Activated CD4-positive, alpha-beta T cell treated with anti-CD3 and anti-CD28 coated beads, Interleukin-2, amount 50 U/mL, for 48 hours (primary cell): ENCODE results near the gene MLLT10.
"Not testable (repeated sequence)": the region's sequence is repeated elsewhere in the genome, so short reads cannot be mapped to it uniquely, and the experiment has no call there.

Source experiments
- DNase-seq, 2 experiments: peaks; one replicate each; pipeline ENCODE4 v3.0.0-alpha.2; 2020

Gene MLLT10

GRCh38 chr10:21588159-21588558, 54.1 kb downstream of the MLLT10 start:
- DNase-seq: not testable (repeated sequence)

GRCh38 chr10:21593986-21594385, 60.0 kb downstream of the MLLT10 start:
- no peak for DNase-seq

GRCh38 chr10:21599582-21599981, 65.5 kb downstream of the MLLT10 start:
- no peak for DNase-seq

- DNase-seq: no peak
Measured at GRCh38 chr10:21600804-21601433, 66.9 kb downstream of the MLLT10 start.

DNA sequence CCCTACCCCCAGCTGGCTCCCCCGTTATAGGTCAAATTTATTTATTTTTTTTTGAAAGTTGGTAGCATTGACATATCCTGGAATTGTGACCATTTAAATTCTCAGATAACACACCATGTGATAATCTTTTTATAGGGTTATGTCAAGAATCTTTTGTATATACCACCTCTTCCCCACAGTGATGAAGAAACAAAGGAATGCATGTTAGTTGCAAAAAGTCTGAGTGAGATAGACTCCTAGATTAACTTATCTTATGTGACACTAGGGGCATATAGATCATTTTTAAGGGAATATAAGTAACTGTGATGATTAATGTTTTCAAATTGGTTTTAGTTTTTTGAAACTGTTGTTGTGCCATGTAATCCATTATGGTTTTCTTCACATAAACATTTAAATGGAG, 68.3 kb downstream of the MLLT10 start:
- no peak for DNase-seq

DNA sequence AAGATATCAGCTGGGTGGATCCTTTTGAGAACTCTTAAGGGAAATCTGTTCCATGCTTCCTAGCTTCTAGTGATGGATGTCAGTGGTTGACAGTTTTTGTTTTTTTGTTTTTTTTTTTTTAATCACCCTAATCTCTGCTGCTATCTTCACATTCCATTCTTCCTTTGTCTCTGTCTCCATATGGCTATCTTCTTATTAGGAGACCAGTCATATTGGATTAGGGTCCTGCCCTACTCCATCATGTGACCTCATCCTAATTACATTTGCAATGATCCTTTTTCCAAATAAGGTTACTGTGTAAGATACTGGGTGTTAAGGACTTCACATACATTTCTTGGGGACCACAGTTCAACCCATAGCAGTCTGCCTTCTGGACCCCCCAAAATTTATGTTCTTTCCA, 69.7 kb downstream of the MLLT10 start:
- DNase-seq: no peak

DNA sequence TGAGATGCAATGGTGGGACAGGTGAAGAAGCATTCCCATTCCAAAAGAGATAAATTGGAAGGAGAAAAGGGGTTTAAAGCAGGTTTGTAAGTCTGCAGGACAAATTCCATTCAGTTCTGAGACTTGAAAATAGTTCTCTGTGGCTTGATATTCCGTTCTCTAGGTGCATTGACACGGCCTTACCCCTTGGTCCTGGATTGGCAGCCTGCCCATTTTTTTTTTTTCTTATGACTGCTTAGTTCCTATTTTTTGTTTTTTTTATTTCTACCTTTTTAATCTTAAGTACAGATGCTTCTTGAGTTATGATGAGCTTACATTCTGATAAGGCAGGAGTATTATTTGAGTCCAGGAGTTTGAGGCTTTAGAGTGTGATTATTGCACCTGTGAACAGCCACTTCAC, 70.6 kb downstream of the MLLT10 start:
- DNase-seq: no peak

DNA sequence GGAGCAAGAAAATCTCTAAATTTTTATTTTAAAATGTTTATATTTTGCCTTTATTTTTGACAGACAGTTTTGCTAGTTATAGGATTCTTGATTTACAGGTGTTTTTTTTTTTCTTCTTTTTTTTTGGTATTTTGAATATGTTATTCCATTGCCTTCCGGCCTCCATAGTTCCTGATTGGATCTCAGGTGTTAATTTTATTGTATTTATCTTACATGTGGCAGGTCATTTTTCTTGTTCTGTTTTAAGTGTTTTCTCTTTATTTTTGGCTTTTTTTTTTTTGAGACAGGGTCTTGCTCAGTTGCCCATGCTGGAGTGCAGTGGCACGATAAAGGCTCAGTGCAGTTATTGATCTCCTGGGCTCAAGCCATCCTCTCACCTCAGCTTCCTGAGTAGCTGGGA, 73.9 kb downstream of the MLLT10 start:
- no peak for DNase-seq

- DNase-seq: no peak
Measured at GRCh38 chr10:21614000-21614399, 80.0 kb downstream of the MLLT10 start.

DNA sequence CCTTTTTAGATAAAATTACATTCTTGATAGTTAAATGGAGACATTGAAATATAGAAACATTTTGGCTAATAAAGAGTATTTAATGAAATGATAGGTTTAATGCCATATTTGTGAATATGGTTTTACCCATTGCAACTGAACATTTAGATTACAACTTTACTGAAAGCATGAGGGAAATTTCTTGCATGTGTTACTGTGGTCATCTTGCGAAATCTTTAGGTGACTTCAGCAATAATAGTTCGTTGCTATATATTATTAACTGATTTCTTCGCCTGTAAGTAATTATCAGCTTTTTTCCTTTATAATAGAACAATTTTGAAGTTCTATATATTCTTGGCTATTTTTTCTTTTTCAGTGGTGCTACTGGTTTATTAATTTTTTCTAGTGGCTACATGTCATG, 83.2 kb downstream of the MLLT10 start:
- no peak for DNase-seq

DNA sequence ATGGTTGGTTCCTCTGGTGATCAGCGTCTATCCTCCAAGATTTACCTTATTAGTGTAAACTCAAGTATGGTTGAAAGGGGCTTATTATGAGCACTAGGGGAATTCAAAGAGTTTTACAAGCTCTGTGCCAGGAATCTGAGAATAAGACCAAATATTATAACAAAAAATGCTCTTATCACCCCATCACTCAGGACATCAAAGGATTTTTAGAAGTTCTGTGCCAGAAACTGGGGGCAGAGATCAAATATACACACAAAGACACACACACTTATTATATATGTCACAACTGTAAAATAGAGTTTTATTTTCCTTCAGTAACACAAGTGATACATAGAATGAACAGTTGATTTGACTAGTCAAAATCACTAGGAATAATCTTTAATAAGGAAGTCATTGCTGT, 89.3 kb downstream of the MLLT10 start:
- DNase-seq: no peak

- DNase-seq: not testable (repeated sequence)
Measured at GRCh38 chr10:21624421-21624820, 90.4 kb downstream of the MLLT10 start.

- DNase-seq: no peak
Measured at GRCh38 chr10:21624951-21625350, 90.9 kb downstream of the MLLT10 start.

GRCh38 chr10:21625623-21626229, 91.7 kb downstream of the MLLT10 start:
- DNase-seq: no peak

DNA sequence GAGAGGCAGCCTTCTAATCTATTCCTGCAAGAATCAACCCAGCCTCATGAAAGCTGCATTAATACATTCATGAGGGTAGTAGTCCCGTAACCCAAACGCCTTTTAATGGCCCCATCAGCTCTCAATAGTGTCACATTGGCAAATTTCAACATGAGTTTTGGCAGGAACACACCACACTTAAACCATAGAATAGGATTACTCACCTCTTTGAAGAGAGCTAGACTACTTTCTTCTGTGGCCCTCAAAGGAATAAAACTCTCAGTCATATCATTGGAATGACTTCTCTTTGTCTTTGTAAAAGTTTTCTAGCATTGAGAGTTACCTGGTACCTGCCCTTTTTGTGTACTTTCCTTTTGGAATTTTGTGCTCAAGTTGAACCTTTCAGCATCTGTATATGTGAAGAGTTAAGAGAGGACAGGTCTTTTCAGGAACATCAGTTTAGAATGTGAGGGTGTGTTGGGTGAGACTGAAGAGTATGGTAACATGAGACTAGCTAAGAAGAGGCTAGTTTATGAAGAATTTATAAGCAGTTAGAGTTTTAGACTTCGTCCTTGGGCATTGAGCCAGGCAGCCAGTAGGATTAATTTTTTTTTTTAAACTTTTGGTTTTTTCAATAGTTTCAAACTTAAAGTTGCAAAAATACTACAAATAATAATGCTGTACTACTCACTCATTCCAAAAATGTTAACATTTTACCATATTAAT, 92.6 kb downstream of the MLLT10 start:
- DNase-seq: no peak

DNA sequence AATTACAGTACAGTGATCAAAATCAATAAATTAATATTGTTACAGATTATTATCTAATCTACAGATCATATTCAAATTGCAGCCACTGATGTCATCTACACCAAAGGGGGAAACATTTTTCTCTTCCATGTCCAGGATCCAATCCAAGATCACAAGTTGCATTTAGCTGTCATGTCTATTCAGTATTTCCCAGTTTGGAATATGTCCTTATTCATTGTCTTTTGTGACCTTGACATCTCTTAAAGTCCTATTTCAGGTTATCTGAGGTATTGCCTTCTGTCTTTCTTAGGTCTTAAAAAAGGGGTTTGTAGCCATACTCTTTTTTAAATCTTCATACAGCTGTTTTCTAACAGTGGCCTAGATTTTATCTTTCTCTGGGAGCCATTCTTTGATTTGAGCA, 93.3 kb downstream of the MLLT10 start:
- DNase-seq: no peak

GRCh38 chr10:21628023-21628422, 94.0 kb downstream of the MLLT10 start:
- DNase-seq: no peak

GRCh38 chr10:21628645-21629044, 94.6 kb downstream of the MLLT10 start:
- not testable (repeated sequence) for DNase-seq

DNA sequence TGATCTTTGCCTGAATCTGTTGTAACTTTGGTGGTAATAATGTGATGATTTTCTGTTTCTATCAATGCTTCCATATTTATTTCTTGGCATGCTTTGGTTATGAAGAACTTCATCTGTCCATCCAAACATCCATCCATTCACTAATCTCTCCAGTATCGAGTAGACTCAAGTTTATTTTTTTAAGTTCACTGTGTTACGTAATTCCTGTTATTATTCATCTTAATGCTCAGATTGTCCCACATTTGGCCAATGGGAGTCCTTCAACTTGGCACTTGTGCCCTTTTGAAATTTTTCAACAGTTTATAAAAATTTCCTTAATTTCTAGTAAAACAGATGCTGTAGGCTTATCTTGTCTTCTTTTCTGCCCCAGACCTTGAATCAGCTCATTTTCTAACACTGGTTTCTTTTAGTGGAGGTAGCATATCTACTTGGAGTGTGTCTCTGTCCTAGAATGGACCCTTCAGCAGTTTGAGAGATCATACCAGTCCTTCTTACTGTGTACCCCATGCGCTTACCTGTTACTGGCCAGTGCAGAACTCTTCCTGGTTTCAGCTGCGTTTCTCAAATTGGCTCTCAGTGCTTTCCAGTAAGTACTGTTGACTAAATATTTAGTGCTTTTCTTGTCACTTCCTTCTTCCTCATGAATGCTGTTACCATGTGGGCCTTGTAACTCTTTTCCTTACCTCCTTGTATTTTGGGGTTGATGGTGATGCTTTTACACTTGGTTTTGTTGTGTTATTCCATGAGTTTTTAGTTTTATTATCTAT, 100.8 kb downstream of the MLLT10 start:
- DNase-seq: no peak

- DNase-seq: no peak
Measured at GRCh38 chr10:21637795-21638194, 103.8 kb downstream of the MLLT10 start.

DNA sequence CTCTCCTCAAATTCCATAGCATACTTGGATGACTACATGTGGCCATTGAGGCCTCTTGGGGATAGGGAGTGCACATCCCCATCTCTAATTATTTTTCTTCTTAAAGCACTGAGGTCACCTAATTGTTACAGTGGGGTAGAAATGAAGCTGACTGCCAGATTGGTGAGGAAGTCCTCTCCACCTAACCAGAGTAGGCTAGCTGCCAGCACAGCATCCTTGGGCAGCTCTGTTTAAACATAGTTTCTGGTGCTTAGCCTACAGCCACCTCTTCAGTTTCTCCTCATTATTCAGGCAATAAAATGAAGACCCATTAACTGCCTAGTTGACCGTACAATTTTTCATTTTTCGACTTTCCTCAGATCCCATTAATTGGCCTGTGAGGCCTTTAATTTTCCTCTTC, 104.6 kb downstream of the MLLT10 start:
- no peak for DNase-seq

DNA sequence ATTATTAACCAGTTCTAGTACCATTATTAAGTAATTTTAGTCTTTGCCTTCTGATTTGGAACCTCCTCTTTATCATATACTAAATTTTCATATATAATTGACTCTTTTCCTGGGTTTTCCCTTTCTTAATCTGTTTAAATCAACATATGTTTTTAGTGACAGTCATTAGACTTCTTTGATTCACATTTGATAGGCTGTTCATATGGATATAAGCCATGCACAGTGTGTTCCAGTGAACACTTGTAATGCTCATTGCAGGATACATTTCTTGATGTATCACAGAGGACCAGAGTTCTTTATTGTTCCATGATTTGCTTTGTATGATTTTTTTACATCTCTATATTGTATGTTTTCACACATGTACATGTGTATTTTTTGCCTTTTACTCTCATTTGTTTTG, 114.0 kb downstream of the MLLT10 start:
- no peak for DNase-seq

DNA sequence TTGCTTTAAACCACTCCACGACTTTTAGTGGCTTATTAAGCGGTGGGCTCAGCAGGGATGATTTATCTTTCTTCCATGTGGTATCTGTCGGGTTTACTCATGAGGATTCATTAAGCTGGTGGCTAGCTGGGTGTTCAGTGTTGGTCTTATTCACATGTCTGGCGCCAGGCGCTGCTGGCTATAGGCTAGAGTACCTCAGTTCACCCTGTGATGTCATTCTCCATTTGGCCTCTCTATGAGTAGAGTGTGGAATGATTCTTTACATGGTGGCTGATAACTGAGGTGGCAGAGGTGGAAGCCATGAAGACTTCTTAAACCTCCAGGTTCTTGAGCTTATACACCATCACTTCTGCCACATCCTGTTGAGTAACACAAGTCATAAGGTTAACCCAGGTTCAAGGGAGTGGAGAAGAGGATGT, 115.4 kb downstream of the MLLT10 start:
- DNase-seq: peak in 1 of 2 experiments; percentile 8

DNA sequence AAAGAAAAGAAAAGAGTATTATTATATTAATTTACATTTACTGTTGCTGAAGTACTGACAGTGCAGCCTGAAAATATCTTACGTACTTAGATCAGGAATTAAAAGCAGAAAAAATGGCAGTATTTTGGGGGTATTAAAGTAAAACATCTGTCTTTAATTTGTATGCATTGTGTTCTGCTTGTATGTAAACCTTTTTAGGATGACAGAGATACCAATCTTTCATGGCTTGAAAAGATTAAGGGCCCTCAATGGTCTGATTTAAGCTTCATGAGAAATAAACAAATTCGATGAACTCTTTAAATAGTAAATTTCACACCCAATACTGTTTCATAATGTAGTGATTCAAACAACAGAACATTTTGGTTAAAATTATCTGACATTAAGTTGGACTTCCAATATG, 116.3 kb downstream of the MLLT10 start:
- DNase-seq: no peak
